COLO829 (cell line): Measurements from ENCODE around the gene CLEC4G.

Experiments
- DNase-seq: peaks from one replicate; pipeline ENCODE4 v3.0.0; 2012; ENCODE audit warnings: low spot score

Gene CLEC4G

DNA sequence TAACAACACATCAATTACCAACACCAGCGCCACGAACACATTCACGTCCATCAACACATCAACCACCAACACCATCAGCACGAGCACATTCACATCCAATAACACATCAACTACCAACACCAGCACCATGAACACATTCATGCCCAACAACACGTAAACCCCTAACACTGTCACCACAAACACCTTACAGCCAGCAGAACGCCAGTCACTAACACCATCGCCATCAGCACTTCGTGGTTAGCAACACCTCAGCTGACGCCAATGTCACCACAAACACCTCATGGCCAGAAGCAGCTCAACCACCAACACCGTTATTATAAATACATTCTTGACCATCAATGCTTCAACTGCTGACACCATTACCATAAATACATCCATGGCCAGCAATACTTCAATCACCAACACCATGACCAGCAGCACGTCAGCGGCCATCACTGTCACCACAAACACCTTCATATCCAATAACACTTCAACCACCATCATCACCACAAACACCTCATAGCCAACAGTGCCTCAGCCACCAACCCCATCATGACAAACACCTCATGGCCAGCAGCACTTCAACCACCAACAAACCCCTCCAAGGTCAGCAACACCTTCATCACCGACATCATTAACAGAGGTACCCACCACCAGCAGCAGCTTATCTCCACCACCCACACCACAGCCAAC is 39.4 kb downstream of the CLEC4G start:
- no peak for DNase-seq

DNA sequence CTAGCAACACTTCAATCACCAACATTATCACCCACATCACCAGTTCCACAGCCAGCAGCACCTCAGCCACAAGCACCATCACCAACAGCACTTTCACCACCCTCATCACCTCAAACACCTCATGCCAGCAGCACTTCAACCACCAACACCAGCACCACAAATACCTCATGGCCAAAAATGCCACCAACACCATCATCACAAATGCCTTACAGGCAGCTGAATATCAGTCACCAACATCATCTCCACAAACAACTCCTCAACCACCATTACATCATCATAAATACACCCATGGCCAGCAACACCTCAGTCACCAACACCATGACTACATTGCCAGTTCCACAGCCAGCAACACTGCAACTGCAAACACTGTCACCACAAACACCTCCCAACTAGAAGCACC is 40.4 kb downstream of the CLEC4G start:
- DNase-seq, result no peak

DNA sequence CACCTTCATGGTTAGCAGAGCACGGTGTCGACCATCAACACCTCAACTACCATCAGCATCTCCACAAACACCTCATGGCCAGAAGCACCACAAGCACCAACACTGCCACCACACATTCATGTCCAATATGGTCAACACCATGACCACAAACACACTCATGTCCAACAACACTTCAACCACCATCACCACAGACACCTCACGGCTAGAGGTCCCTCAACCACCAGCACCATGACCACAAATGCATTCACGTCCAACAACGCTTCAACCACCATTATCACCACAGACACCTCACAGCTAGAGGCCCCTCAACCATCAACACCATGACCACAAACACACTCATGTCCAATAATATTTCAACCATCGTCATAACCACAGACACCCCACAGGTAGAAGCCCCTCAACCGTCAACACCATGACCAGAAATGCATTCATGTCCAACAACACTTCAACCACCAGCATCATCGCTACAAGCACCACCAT is 41.1 kb downstream of the CLEC4G start:
- DNase-seq, result no peak

DNA sequence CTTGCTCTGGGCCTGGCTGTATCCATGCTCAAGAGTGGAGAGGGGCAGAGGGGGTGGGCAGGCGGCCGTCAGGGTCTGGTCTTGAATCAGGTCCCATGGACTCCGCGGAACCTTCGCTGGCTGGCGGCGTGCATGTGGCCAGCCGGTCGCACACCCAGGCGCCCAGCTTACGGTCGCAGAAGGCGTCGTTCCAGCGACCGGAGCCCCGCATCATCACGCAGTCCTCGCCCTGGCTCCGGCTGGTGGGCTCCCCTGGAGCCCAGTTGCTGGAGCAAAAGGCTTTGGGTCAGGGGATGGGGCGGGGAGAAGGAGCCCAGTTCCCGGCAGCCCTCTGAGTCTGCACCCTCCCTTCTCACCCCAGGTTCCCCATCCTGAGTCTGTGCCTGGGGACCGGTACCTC is 42.7 kb downstream of the CLEC4G start:
- DNase-seq, result no peak

DNA sequence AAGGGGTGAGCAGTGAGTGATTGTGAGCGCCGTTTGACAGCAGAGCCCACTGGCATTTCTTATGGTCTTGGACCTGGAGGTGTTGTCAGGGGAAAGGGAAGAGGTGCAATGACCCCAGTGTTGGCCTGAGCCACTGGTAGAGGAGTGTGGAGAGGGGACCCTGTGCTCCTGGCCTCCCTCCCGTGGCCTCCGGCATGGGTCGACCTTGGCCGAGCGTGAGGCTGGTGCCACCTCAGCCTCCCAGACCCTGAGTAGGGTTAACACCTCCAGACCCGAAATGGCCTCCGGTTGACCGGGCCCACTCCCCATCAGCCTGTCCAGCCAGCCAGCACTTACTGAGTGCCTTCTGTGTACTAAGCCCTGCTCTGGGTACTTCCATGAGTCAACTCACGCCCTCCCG is 44.7 kb downstream of the CLEC4G start:
- no peak for DNase-seq

DNA sequence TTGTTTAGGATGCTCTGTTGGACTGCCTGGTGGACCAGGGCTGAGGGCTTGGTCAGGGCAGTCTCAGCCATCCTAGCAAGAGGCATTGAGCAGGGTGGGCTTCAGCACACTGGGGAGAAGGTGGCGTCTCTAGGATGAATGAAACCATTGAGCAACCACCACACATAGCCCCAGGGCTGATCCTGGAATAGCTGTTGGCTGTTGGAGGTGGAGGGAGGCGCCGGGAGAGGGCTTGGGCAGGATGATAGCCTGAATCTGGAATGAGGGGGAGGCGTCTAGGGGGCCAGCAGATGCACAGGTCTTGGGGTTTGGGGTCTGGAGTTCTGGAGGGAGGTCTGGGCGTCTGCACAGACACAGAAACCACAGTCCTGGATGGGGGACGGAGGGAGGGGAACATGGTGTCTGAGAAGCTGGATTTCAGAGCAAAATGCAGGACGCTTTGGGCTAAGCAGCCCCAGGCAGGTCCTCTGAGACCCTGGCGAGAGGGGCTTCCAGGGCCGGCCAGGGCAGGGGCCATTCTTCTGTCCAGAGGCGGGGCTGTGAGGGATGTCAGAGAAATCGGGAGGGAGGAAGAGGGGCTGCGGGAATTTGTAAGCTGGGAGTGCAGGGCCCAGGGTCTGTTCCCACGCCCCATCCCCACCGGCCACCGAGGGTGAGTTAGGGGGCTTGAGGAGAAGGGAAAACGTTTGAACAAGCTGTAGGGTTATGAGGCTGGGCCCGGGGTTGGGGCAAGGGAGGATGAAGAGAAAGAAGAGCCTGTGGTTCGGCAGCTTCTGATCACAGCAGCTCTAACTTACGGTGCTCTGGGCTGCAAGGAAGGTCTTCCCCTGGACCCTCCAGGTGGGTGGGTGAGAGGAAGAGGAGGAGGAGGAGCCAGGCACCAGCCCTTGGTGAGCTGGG is 46.1 kb downstream of the CLEC4G start:
- DNase-seq, result no peak

DNA sequence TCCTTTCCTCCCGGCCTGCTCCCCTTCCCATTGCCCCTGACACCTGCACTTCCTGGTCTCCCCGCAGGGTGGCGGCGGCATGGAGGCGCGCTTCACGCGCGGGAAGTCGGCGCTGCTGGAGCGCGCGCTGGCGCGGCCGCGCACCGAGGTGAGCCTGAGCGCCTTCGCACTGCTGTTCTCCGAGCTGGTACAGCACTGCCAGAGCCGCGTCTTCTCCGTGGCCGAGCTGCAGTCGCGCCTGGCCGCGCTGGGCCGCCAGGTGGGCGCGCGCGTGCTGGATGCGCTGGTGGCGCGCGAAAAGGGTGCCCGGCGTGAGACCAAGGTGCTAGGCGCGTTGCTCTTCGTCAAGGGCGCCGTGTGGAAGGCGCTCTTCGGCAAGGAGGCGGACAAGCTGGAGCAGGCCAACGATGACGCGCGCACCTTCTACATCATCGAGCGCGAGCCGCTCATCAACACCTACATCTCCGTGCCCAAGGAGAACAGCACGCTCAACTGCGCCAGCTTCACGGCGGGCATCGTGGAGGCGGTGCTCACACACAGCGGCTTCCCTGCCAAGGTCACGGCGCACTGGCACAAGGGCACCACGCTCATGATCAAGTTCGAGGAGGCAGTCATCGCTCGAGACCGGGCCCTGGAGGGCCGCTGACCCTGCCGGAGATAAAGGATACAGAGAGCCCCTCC is 49.6 kb downstream of the CLEC4G start:
- no peak for DNase-seq

DNA sequence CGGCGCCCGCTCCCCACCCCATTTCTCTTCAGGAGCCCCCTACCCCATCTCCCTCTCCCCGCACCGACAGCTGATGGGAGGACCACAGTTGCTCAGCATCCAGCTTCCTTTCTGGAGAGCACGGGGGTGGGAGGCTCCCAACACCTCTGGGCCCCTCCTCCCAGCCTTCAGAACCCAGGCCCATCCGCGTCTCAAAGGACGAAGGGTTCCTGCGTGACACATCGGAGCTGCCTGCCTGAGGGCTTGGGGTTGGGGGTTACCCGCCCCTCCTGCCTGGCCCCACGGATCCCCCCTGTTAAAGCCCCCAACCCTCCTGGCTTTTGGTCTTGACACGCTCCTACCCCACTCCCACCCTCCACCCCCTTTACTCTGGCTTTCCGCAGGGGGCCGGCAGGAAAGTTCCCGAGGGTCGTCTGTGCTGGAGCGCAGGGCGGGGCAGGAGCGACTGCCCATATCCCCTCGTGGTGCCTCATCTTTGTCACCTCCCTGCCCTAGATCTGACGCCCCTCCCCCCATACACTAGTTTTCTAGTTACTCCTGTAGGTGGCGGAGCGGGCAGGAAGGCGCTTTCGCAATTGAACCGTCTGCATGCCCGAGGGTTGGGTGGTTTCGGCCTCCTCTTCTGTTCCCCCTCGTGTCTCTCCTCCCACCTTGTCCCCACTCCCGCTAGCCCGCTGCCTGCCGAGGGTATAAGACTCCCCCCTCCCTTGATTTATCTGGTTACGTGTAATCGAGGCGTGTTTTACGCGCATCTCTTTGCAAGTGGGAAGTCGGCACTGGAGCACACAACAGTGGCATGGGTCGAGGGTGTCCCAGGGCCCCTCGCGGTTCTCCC is 50.4 kb downstream of the CLEC4G start:
- DNase-seq, result peak; percentile 62

DNA sequence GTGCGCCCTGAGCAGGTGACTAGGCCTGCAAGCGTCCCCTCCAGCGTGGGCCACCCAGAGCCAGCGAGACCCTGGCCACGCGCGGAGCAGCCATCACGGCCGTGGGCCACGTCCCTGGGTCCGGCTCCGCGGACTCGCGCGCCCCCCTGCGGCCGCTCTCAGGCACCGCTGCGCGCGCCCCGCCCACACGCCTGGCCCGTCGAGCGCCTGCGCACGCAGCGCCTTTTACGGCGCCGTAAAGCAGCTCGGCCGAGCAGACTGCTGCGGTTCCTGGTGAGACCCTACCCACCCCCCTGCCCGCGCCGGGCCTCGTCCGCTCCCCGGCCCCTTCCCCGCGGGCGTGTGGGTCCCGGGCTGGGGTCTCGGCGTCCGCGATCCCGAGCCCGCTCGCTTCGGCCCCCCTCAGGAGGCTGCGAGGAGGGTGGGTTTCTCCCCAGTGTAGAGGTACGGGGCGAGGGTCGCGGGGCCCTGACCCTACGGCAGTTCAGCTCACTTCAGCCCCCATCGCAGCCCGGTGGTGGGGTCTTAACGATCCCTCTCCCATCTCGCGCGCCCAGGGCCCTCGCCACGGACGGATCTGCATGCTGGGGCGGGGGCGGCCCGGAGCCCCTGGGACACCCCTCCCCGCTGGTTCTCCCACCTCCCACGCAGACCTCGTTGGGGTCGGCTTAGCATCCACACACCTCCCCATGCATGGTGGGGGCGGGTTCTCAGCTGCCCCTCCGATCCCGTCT is 51.1 kb downstream of the CLEC4G start, which contains the start of gene TRAPPC5:
TSS of gene TRAPPC5 (plus strand) at position 228 of the 734 bp plus-strand sequence. CDS start 1,421 bp downstream, outside the sequence.
- DNase-seq, result peak; percentile 66

DNA sequence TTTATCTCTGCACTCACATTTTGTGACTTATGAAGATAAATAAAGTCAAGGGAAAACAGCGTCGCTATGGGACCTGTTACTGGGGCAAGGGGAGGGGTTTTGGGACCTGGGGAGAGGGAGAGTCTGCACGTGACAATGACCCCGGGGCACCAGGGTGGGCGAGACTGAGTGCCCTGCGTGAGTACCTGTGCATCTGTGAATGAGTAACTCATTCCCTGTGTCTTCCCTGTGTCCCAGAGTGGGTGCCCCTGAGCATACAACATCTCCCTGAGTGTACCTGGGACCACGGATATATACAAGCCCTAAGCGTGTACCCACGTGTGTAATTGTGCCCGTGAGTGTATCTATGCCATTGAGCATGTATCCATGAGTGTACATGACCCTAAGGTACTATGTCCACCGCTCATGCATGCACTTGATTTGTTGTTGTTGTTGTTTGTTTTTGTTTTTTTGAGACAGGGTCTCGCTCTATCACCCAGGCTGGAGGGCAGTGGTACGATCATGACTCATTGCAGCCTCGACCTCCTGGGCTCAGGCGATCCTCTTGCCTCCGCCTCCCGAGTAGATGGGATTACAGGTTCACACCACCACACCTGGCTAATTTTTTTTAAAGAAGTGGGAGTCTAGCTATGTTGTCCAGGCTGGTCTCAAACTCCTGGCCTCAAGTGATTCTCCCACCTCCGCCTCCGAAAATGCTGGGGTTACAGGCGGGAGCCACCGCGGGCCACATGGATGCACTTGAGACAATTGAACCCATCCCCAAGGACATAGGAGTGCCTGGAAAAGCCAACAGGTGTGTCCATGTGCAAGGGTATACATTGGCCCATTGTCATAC is 51.9 kb downstream of the CLEC4G start:
- no peak for DNase-seq

DNA sequence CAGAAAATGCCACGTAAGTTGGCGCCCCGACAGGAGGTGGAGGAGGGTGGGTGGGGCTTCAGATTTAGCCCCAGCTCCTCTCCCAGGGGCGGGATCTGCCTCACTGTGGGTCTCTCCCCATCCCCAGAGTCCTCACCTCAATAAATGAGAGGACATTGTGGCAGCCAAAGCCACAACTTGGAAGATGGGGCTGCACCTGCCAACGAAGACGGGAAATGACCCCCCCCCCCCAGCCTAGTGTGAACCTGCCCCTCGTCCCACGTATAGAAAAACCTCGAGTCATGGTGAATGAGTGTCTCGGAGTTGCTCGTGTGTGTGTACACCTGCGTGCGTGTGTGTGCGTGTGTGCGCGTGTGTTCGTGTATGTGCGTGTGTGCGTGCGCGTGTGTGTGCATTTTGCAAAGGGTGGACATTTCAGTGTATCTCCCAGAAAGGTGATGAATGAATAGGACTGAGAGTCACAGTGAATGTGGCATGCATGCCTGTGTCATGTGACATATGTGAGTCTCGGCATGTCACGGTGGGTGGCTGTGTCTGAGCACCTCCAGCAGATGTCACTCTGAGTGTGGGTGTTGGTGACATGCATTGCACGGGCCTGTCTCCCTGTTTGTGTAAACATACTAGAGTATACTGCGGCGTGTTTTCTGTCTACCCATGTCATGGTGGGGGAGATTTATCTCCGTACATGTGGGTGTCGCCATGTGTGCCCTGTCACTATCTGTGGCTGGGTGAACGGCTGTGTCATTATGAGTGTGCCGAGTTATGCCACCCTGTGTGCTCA is 52.7 kb downstream of the CLEC4G start:
- no peak for DNase-seq
